OCI-LY3 (cell line): ENCODE measurements around the gene MAST2.
"Not testable (repeated sequence)": the region's sequence is repeated elsewhere in the genome, so short reads cannot be mapped to it uniquely, and the experiment has no call there.

Experiments used
- CTCF ChIP-seq: fragments of 200-600, 300-600 bp; sonication (generic); IDR thresholded peaks from 2 replicates; pipeline ENCODE4 v1.5.1; 2014; ENCODE audit warnings: antibody characterized with exemption, low read length, low read depth
- EZH2phosphoT487 ChIP-seq: fragments of 200-600 bp; shearing (Covaris generic); IDR thresholded peaks from 2 replicates; pipeline ENCODE4 v1.6.1; 2018; ENCODE audit warnings: antibody characterized with exemption, mixed run types, low read depth

DNA sequence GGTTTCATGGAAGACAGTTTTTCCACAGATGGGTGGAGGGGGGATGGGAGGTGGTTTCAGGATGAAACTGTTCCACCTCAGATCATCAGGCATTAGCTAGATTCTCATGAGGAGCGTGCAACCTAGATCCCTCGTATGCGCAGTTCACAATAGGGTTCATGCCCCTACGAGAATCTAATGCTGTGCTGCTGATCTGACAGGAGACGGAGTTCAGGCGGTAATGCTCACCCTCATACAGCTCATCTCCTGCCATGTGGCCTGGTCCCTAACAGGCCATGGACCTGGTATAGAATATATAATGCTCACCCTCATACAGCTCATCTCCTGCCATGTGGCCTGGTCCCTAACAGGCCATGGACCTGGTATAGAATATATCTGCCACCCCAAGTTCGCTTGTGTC is 33.4 kb downstream of the MAST2 start:
- TF ChIP-seq CTCF, EZH2phosphoT487: not testable (repeated sequence)
